K562 (cell line): ENCODE measurements around the gene ORAI2. TPM values are rescaled to one million over a fixed set of nuclear protein-coding genes. Genes with fewer than 3 reads are reported as not detected.

Experiments
- MYBL2 ChIP-seq, 2 experiments: fragments of 450-650 bp in 1 of 2; sonication (generic) in 1 of 2; formaldehyde crosslinking in 1 of 2; IDR thresholded peaks; 2 replicates each; pipeline versions ENCODE4 v1.6.1 to v1.8.1; 2017 to 2022; ENCODE audit warnings: borderline replicate concordance in 1 of 2, inconsistent platforms in 1 of 2, low read depth in 1 of 2, mild to moderate bottlenecking in 1 of 2, missing genetic modification reagents in 1 of 2, moderate library complexity in 1 of 2
- NFRKB ChIP-seq: fragments of 450-650 bp; IDR thresholded peaks from 2 replicates; pipeline ENCODE4 v1.6.1; 2016; ENCODE audit warnings: low read depth
- RB1 ChIP-seq: fragments of 450-650 bp; IDR thresholded peaks from 2 replicates; pipeline ENCODE4 v1.6.1; 2017; ENCODE audit warnings: low read depth, mild to moderate bottlenecking
- RBFOX2 ChIP-seq: fragments of 200-400 bp; formaldehyde crosslinking; IDR thresholded peaks from 2 replicates; pipeline ENCODE4 v1.6.1; 2017; ENCODE audit warnings: low read depth, mild to moderate bottlenecking, low read length, moderate library complexity
- SMARCA5 ChIP-seq: fragments of 450-650 bp; IDR thresholded peaks from 2 replicates; pipeline ENCODE4 v1.6.1; 2016
- SMC3 ChIP-seq: conservative IDR thresholded peaks from 2 replicates; pipeline ENCODE4 v1.6.1; 2011; ENCODE audit warnings: low read depth, low read length, improper control_type of control experiment; ENCODE audit not compliant: insufficient read depth
- ZNF431 ChIP-seq: sonication (generic); formaldehyde crosslinking; IDR thresholded peaks from 2 replicates; pipeline ENCODE4 v1.8.0; 2022; ENCODE audit warnings: mild to moderate bottlenecking, missing genetic modification reagents
- ZNF830 ChIP-seq: fragments of 250-450 bp; sonication (Bioruptor Pico); IDR thresholded peaks from 2 replicates; pipeline ENCODE4 v1.5.0; 2021; ENCODE audit warnings: mild to moderate bottlenecking
- polyA plus RNA-seq, 8 experiments: library from polyadenylated mRNA; depleted of rRNA in 4 of 8; stranded (reverse) in 5 of 8; unstranded in 3 of 8; fragments of >200 nt; fragmentation: Nextera tagmentation in 2 of 8; fragmentation: Illumina TruSeq in 1 of 8; extraction: Ambion mirVana in 2 of 8; extraction: Trizol in 1 of 8; gene quantifications; 2 replicates each; pipeline versions ENCODE4 v1.2.1 to v1.2.3, GENCODE V29; 2011 to 2014; ENCODE audit warnings: inconsistent platforms in 1 of 8, missing spikeins in 1 of 8
- total RNA-seq, 7 experiments: library from RNA; depleted of rRNA in 6 of 7; stranded (reverse); fragments of >200 nt in 6 of 7; fragmentation: Illumina TruSeq in 2 of 7; extraction: Trizol in 2 of 7; gene quantifications; 2 replicates each; pipeline versions ENCODE4 v1.2.1 to v1.2.3, GENCODE V29; 2011 to 2021; ENCODE audit warnings: low replicate concordance in 1 of 7
- TF ChIP-seq, protein P1 (sequence below), 2 experiments: fragments of 450-650 bp; formaldehyde crosslinking in 1 of 2; IDR thresholded peaks; 2 replicates each; pipeline versions ENCODE4 v1.4.0 to v1.6.1; 2014 to 2020; ENCODE audit warnings: mild to moderate bottlenecking in 2 of 2, borderline replicate concordance in 1 of 2, low read depth in 1 of 2
- TF ChIP-seq, protein P2 (sequence below): sonication (generic); formaldehyde crosslinking; IDR thresholded peaks from 2 replicates; pipeline ENCODE4 v1.4.0; 2020; ENCODE audit warnings: mild to moderate bottlenecking, missing genetic modification reagents
- TF ChIP-seq, protein P3 (sequence below): fragments of 250-450 bp; sonication (Bioruptor Pico); IDR thresholded peaks from 2 replicates; pipeline ENCODE4 v1.8.0; 2022; ENCODE audit warnings: moderate library complexity, mild to moderate bottlenecking, inconsistent platforms
- TF ChIP-seq, protein P4 (sequence below): fragments of 250-450 bp; sonication (Bioruptor Pico); IDR thresholded peaks from 2 replicates; pipeline ENCODE4 v1.8.0; 2022; ENCODE audit warnings: moderate library complexity, mild to moderate bottlenecking, inconsistent platforms

The ORAI2 gene
- total and polyA plus RNA-seq, 9 of the 15 experiments (the other 6 are each of a cell fraction or from before 2014, with no cell fraction given) = 1.1 to 27.7 (median 9.2) TPM

DNA sequence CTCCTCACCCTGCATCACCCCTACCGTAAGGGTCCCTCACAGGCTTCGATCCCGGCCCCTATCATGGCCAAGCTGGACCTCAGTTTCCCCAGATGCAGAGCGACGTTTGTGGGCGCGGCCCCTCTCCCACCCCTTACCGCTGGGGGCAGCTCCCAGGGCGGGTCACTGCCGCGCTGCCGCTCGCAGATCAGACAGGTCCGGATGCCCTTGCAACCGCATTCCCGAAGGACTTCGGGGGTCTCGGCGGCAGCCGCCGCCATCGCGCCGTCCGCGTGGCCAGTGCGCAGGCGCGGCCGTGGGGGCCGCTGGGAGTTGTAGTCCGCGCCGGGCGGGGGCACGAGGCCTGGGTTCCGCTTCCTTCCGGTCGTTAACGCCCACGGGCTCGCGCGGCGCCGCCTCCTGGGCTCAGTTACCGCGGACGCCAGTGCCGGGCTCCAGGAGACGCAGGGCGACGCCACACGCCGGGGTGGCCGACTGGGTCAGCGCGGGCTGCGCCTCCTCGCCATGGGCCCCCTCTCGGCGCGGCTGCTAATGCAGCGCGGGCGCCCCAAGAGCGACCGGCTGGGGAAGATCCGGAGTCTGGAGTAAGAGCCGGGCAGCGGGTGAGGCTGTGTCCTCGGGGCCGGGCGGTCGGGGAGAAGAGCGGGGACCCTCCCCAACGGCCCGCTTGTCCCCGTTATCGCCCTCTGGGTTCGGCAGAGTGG lies 31.4 kb downstream of the ORAI2 start, which contains the start of the genes ALKBH4 and LRWD1 (continued):
- TF ChIP-seq, protein P1, sequence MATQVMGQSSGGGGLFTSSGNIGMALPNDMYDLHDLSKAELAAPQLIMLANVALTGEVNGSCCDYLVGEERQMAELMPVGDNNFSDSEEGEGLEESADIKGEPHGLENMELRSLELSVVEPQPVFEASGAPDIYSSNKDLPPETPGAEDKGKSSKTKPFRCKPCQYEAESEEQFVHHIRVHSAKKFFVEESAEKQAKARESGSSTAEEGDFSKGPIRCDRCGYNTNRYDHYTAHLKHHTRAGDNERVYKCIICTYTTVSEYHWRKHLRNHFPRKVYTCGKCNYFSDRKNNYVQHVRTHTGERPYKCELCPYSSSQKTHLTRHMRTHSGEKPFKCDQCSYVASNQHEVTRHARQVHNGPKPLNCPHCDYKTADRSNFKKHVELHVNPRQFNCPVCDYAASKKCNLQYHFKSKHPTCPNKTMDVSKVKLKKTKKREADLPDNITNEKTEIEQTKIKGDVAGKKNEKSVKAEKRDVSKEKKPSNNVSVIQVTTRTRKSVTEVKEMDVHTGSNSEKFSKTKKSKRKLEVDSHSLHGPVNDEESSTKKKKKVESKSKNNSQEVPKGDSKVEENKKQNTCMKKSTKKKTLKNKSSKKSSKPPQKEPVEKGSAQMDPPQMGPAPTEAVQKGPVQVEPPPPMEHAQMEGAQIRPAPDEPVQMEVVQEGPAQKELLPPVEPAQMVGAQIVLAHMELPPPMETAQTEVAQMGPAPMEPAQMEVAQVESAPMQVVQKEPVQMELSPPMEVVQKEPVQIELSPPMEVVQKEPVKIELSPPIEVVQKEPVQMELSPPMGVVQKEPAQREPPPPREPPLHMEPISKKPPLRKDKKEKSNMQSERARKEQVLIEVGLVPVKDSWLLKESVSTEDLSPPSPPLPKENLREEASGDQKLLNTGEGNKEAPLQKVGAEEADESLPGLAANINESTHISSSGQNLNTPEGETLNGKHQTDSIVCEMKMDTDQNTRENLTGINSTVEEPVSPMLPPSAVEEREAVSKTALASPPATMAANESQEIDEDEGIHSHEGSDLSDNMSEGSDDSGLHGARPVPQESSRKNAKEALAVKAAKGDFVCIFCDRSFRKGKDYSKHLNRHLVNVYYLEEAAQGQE (IDR thresholded peaks at IDR 0.05; ENCODE audit: borderline replicate concordance) = peak; percentile 75
- TF ChIP-seq, protein P1 (CRISPR knock-in tag; IDR thresholded peaks at IDR 0.05; ENCODE audit: low read depth) = peak; percentile 35; the same call in 1 of the 2 replicates
- TF ChIP-seq NFRKB (no peak), SMARCA5 (peak; percentile 0; the same call in 1 of the 2 replicates), SMC3 (peak; percentile 37), ZNF830 (CRISPR knock-in tag) (no peak), RB1 (peak; percentile 90), RBFOX2 (peak; percentile 95), ZNF431 (CRISPR knock-in tag) (no peak; the same call in 1 of the 2 replicates), MYBL2 (IDR thresholded peaks at IDR 0.05; ENCODE audit: low read depth) (no peak), MYBL2 (CRISPR knock-in tag; IDR thresholded peaks at IDR 0.05; ENCODE audit: borderline replicate concordance) (no peak)
- TF ChIP-seq, protein P2, sequence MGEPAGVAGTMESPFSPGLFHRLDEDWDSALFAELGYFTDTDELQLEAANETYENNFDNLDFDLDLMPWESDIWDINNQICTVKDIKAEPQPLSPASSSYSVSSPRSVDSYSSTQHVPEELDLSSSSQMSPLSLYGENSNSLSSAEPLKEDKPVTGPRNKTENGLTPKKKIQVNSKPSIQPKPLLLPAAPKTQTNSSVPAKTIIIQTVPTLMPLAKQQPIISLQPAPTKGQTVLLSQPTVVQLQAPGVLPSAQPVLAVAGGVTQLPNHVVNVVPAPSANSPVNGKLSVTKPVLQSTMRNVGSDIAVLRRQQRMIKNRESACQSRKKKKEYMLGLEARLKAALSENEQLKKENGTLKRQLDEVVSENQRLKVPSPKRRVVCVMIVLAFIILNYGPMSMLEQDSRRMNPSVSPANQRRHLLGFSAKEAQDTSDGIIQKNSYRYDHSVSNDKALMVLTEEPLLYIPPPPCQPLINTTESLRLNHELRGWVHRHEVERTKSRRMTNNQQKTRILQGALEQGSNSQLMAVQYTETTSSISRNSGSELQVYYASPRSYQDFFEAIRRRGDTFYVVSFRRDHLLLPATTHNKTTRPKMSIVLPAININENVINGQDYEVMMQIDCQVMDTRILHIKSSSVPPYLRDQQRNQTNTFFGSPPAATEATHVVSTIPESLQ (CRISPR knock-in tag) = peak; percentile 92
- TF ChIP-seq, protein P3, sequence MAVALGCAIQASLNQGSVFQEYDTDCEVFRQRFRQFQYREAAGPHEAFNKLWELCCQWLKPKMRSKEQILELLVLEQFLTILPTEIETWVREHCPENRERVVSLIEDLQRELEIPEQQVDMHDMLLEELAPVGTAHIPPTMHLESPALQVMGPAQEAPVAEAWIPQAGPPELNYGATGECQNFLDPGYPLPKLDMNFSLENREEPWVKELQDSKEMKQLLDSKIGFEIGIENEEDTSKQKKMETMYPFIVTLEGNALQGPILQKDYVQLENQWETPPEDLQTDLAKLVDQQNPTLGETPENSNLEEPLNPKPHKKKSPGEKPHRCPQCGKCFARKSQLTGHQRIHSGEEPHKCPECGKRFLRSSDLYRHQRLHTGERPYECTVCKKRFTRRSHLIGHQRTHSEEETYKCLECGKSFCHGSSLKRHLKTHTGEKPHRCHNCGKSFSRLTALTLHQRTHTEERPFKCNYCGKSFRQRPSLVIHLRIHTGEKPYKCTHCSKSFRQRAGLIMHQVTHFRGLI (CRISPR knock-in tag) = no peak
- TF ChIP-seq, protein P4, sequence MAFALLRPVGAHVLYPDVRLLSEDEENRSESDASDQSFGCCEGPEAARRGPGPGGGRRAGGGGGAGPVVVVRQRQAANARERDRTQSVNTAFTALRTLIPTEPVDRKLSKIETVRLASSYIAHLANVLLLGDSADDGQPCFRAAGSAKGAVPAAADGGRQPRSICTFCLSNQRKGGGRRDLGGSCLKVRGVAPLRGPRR = no peak
